Measurements from ENCODE around the gene CYP4F3. TPM values are rescaled to one million over a fixed set of nuclear protein-coding genes. Genes with fewer than 3 reads are reported as not detected.
"Not testable (repeated sequence)": the region's sequence is repeated elsewhere in the genome, so short reads cannot be mapped to it uniquely, and the experiment has no call there.

CYP4F3 gene
- total RNA-seq, 1 experiment from 2014 or later = 0.99 TPM

DNA sequence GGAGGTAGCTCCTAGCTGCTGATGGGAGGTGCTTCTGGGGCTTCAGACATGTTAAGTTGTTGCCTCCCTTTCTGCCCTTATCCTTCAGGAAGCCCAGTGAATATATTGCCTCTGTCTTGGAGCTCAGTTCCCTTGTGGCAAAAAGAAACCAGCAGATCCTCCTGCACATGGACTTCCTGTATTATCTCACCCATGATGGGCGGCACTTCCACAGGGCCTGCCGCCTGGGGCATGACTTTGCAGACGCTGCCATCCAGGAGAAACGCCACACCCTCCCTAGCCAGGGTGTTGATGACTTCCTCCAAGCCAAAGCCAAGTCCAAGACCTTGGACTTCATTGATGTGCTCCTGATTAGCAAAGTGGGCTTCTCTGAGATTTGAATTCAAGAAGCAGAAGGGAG is 26.2 kb downstream of the CYP4F3 start:
- DNase-seq (ENCODE audit: low spot score) = no peak

DNA sequence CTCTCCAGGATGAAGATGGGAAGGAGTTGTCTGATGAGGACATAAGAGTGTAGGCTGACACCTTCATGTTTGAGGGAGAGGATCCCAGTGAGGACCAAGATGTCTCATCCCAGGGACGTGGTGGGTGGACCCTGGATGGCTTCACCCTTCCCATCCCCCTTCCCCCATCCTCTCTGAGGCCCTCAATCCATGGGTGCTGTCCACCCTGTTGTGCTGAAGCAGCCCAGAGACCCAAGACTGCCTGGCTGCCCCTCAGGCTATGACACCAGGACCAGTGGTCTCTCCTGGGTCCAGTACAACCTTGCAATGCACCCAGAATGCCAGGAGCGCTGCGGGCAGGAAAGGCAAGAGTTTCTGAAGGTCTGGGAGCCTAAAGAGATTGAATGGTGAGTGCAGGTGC is 28.7 kb downstream of the CYP4F3 start:
- no peak for DNase-seq (ENCODE audit: low spot score)

DNA sequence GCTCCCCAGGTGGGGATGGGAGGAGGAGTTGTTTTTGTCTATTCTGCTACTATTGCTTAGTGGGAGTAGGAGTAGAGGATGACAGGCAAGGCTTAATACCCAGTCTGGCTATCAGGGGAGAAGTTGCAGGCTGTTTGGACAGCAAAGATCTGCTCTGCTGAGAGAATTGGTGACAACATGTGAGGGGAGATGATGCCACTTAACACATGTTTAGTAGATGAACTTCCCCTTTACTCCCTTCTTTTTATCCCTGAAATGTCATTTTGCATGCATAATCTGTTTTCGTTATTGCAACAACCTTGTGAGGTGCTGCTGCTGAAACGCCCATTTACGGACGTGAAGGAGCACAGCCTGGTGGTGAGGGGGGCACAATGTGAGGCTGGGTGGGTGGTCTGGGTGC is 29.2 kb downstream of the CYP4F3 start:
- no peak for DNase-seq (ENCODE audit: low spot score)

DNA sequence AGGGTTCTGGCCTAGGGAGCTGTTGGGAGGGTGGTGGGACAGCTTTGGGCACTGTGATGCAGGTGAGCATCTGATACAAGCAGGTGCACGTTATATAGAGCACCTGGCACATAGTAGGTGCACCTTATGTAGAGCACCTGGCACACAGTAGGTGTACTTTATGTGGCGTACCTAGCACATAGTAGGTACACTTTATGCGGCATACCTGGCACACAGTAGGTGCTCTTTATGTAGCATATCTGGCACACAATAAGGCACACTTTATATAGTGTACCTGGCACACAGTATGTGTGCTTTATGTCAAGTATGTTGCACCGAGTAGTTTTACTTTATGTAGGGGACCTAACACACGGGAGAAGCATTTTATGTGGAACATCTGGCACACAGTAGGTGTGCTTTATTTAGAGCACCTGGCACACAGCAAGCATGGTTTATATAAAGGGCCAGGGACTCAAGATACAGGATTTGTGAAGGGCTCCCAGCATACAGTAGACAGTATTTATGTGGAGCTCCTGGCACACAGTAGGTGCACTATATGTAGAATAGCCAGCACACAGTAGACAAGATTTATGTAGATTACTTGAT is 30.6 kb downstream of the CYP4F3 start:
- DNase-seq (ENCODE audit: low spot score) = no peak

DNA sequence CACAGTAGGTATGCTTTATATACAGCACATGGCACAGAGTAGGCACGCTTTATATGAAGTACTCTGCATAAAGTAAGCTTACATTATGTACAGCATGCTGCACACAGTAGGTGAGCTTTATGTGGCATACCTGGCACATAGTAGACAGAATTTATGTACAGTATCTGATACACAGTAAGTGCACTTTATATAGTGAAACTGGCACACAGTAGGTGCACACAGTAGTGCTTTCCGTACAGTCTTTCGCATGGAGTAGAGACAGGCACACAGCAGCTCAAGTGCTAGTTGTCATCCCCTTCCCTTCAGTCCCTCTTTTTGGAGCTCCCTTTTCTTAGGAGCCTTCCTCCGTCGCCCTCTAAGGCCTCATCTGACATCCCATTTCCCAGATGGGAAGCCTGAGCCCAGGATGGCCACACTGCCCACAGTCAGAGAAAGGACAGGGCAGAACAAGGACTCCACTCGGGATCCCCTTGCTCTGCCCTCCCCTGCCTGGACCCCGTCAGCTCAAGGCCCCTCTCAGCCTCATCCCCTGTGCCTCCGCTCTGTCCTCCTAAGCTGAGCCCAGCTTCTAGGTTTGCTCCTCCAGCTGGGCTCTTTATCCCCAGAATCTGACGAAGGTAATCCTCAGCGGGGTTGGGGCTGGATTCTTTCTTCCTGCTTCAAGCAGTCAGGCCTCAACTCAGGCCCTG is 31.3 kb downstream of the CYP4F3 start:
- no peak for DNase-seq (ENCODE audit: low spot score)

DNA sequence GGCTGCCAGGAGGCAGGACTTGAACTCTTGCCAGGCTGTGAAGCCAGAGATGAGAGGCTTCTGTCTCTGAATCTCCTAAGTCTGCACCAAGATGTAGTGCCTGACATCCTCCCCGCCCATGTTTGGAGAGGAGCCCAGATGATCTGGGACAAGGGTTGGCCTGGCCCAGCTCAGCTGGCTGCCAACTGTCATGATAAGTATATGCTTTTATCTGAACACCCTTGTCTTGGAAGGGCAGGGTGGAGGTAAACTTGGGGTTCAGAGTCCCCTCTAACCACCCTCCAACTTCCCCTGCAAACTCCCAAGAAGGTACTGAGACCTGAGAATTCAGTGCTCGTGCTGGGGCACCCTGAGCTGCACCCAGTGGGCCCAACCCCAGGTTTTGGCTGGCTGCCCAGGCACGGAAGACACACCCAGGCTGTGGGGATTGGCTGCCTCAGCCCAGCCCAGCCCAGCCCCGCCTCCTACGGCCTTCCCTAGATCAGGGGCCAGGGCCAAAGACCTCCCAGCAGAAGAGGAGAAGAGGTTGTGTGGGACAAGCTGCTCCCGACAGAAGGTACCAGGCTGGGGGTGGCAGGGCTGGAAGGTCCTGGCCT is 32.0 kb downstream of the CYP4F3 start, which contains the start of gene CYP4F12:
CYP4F12 (plus strand) TSS at position 508 of the 596 bp plus-strand sequence. CDS start 443 bp downstream, outside the sequence.
- peak; percentile 77 for DNase-seq (ENCODE audit: low spot score)

DNA sequence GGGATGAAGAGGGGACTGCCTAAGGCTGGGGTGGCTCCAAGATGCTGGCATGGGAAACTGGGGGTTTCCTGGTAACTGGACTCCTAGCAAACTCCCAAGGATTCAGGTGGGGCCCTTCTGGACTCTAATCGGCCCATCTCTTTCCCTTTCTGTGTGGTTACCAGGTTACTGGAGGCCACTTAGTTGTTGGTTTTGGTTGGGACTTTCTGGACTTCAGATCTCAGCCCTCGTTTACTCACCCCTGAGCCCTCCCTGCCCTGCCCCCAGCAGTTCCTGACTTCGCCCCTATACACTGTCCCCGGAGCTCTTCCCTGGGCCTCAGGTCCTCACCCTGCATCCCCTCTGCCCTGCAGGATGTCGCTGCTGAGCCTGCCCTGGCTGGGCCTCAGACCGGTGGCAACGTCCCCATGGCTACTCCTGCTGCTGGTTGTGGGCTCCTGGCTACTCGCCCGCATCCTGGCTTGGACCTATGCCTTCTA is 32.5 kb downstream of the CYP4F3 start:
- DNase-seq (ENCODE audit: low spot score) = peak; percentile 72

DNA sequence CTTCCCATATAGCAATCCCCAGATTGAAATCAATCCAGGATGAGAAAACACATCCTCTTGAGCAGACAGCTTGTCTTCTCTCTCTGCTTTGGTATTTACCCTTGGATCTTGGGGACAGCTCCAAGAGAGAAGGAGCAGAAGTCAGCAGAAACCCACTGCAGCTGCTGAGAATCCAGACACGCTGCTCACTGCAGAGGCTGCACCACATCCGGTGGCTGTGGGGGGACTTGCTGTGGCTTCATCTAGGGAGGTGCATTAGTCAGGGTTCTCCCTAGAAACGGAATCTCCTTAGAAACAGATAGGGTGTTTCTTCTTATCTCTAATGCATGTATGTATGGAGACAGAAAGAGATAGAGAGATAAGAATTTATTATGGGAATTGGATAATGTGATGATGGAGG is 34.9 kb downstream of the CYP4F3 start:
- DNase-seq (ENCODE audit: low spot score) = no peak

DNA sequence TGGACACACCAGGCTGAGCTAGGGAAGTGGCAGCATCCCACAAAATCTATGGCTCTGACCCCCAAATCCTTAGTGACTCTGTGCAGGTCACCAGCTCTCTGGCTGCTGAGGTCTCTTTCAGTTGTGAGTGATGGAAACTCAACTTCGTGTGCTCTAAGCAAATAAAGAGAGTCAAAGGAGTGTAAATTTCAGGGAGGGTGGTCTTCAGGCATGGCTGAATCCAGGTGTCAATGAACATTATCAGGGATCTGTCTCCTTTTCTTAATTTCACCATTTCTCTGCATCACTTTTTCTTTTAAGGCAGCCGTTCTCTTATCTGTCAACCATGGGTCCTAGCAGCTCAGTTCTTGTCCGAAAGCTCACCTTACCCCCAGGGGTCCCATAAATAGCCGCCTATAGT is 38.4 kb downstream of the CYP4F3 start:
- DNase-seq (ENCODE audit: low spot score) = no peak

DNA sequence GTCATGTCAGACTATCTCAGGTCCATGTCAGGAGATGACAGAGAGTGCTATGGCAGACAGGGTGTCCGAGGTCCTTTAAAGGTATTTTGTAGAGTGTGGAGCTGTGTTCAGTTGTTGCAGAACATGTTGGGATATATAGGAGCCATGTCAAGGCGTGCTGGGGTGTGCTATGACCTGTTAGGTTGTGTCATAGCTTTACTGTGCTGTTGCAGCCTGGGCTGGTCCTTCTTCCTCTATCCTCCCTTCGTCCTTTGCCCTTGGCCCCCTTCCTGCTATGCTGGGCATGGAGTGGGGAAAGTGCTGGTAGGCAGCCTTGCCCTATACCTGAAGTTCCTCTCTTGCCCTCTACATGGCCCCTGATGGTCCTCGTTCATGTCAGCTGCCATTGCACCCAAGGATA is 39.2 kb downstream of the CYP4F3 start:
- DNase-seq (ENCODE audit: low spot score) = not testable (repeated sequence)

DNA sequence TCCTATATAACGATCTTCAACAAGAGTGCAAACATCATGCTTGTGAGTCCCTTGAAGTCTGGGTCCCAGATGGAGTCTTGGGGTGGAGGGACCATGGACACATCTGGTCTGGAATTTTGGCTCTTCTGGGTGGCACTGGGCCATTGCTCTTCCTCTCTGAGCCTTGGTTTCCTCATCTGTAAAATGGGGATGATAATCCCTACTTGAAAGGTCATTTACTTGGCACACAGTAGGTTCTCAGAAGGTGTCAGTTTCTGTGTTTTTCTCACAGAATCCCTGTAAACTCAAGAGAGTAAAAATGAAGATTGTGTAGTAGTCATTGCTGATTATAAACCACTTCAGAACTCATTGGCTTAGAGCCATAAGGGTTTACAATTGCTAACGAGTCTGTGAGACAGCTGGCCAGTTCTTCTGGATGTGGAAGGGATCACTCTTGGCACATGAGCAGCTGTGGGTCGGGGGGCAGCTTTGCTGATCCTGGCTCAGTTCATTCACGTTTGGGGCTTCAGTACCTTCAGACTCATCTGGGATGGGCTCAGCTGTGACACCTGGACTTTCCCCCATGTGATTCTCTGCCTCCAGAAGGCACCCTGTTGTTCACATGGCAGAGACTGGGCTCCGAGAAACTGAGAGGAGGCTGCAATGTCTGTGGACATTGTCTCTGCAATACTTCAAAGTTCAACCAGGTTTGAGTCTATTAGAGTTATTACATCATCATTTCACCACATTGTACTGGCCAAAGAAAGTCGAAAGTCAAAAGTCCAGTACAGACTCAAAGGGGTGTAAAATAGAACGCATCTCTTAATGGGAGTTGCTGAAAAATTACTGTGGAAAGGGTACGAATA is 40.0 kb downstream of the CYP4F3 start:
- DNase-seq (ENCODE audit: low spot score) = no peak

DNA sequence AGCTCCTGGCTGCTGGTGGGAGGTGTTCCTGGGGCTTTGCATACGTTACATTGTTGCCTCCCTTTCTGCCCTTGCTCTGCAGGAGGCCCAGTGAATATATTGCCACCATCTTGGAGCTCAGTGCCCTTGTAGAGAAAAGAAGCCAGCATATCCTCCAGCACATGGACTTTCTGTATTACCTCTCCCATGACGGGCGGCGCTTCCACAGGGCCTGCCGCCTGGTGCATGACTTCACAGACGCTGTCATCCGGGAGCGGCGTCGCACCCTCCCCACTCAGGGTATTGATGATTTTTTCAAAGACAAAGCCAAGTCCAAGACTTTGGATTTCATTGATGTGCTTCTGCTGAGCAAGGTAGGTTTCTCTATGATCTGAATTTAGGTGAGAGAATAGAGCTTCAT is 42.7 kb downstream of the CYP4F3 start:
- DNase-seq (ENCODE audit: low spot score) = no peak

DNA sequence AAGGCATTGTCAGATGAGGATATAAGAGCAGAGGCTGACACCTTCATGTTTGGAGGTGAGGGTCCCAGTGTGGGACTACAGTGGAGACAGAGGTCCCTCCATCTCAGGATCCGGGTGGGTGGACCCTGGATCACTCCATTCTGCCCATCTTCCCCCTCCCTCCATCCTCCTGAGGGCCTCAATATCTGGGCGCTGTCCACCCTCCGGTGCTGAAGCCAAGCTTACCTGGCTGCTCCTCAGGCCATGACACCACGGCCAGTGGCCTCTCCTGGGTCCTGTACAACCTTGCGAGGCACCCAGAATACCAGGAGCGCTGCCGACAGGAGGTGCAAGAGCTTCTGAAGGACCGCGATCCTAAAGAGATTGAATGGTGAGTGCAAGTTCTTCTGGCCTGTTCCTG is 44.1 kb downstream of the CYP4F3 start:
- DNase-seq (ENCODE audit: low spot score) = no peak

DNA sequence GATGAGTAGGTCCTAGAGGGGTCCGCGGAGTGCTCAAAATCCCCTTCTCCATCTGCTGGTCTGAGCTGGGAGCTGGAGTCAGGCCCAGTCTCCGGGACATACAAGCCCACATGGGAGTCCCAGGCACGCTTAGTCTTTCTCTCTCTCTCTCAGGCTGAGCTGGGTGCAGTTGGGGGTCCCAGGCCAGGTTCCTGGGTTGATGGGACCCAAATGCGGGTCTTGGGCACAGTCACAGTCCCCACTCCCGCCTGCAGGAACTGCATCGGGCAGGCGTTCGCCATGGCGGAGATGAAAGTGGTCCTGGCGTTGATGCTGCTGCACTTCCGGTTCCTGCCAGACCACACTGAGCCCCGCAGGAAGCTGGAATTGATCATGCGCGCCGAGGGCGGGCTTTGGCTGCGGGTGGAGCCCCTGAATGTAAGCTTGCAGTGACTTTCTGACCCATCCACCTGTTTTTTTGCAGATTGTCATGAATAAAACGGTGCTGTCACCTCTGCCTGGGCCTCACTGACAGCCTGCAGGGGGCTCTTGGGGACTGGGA is 56.0 kb downstream of the CYP4F3 start:
- no peak for DNase-seq (ENCODE audit: low spot score)

DNA sequence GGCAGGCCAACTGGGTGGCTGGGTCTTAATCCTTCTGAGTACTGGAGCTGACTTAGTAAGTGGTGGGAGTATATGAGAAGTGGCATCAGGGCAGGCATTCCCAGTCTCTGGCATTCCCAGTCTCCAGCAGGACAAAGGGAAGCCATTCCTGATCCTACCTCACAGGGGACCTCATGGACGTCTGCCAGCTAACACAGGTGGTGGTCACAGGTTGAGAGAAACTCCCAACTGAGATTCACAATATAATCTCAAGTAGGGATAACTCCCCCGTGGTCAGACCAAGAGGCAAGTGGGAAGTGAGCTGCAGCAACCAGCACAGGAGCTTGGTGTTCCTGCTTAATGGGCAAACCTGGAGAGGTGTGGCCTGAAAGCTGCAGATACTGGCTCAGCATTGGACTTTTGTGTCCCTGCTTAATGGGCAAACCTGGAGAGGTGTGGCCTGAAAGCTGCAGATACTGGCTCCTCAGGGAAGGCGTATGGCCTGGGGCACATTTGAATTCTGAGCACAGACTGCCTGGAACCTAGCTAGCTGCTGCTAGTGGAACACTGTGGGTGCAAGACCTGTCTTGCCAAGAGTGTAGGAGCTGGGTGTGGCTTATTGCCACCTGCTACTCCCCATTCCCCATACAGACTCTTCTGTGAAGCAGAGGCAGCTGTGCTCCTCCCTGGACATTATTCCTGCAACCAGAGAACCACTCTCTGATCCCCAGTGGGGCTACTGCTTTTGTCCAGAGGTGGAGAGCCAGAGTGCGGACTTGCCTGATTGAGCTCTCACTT is 61.2 kb downstream of the CYP4F3 start:
- DNase-seq (ENCODE audit: low spot score) = peak; percentile 4

DNA sequence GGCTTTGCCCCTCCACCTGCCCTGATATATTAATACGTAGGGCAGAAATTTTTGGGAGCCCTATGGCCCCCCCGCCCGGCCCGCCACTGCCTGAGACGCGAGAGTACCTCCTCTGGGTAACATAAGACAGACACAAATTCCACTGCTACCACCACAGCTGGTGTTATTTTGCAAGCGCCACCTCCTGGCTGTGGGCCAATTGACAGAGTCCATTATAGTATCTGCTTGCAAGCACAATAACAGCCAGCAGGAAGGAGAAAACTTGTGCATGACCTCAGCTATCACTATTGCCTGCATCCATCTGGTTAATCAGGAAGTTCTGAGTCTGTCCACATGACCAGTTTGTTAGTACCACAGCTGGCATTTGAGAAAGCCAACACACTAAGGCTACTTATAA is 61.8 kb downstream of the CYP4F3 start:
- DNase-seq (ENCODE audit: low spot score) = peak; percentile 79

Small RNA genes within 50 kb of the gene (small RNA-seq; reads per million reads assigned to genes)
- not detected for gene AD000091.1

Other genes starting within 250 kb of the CYP4F3 start
- gene AKAP8L, start 221.9 kb upstream of the CYP4F3 start, total RNA-seq (2014; rRNA removed; shearing (Covaris generic)) = 66.2 and 66.3 TPM in 2 replicates
- gene WIZ, start 190.9 kb upstream of the CYP4F3 start, total RNA-seq (2014; rRNA removed; shearing (Covaris generic)) = 18.4 and 32.9 TPM in 2 replicates
- gene RASAL3, start 176.4 kb upstream of the CYP4F3 start, total RNA-seq (2014; rRNA removed; shearing (Covaris generic)) = not detected in 2 replicates
- not detected in 2 replicates for gene PGLYRP2, start 161.4 kb upstream of the CYP4F3 start, total RNA-seq (2014; rRNA removed; shearing (Covaris generic))
- not detected in 2 replicates for gene CYP4F22, start 132.4 kb upstream of the CYP4F3 start, total RNA-seq (2014; rRNA removed; shearing (Covaris generic))
- not detected in 2 replicates for gene CYP4F8, start 25.7 kb upstream of the CYP4F3 start, total RNA-seq (2014; rRNA removed; shearing (Covaris generic))
- gene CYP4F12, start 32.2 kb downstream of the CYP4F3 start, total RNA-seq (2014; rRNA removed; shearing (Covaris generic)) = 6.9 and 12.2 TPM in 2 replicates
- gene OR10H2, start 87.1 kb downstream of the CYP4F3 start, total RNA-seq (2014; rRNA removed; shearing (Covaris generic)) = not detected in 2 replicates
- gene OR10H3, start 97.1 kb downstream of the CYP4F3 start, total RNA-seq (2014; rRNA removed; shearing (Covaris generic)) = not detected in 2 replicates
- 0.18 TPM in 1 of 2 replicates, not detected in the other for gene OR10H5, start 146.8 kb downstream of the CYP4F3 start, total RNA-seq (2014; rRNA removed; shearing (Covaris generic))
- gene OR10H1, start 174.8 kb downstream of the CYP4F3 start, total RNA-seq (2014; rRNA removed; shearing (Covaris generic)) = not detected in 2 replicates